ENCODE data around the gene APBA3.

APBA3 gene

GRCh38 chr19:3761382-3762129 lies at the start of gene APBA3:
Gene APBA3 (minus strand): TSS chr19:3761692. CDS start chr19:3760264, 1,428 bp downstream.
- no peaks in the 10 kb centered on the region for H3K9me2 ChIP-seq (replicated peaks; ENCODE audit: insufficient read depth, low read length)
- H3K9ac ChIP-seq (ENCODE audit: low read length): peak within 1 kb of the TSS; percentile 95
- H3K27ac ChIP-seq (ENCODE audit: low read length): peak within 1 kb of the TSS; percentile 90
- peak within 1 kb of the TSS; percentile 88 for H3K4me2 ChIP-seq (ENCODE audit: low read depth, low read length)
- no peaks in the 10 kb centered on the region for H3K27me3 ChIP-seq (replicated peaks; ENCODE audit: insufficient read depth, low read length)
- peaks cover 9% of the 10 kb centered on the region for H3F3A ChIP-seq (ENCODE audit: insufficient read depth, low read length)
- H3K9me3 ChIP-seq (replicated peaks; ENCODE audit: insufficient read depth, low read length): no peaks in the 10 kb centered on the region
- TF ChIP-seq, protein P1, sequence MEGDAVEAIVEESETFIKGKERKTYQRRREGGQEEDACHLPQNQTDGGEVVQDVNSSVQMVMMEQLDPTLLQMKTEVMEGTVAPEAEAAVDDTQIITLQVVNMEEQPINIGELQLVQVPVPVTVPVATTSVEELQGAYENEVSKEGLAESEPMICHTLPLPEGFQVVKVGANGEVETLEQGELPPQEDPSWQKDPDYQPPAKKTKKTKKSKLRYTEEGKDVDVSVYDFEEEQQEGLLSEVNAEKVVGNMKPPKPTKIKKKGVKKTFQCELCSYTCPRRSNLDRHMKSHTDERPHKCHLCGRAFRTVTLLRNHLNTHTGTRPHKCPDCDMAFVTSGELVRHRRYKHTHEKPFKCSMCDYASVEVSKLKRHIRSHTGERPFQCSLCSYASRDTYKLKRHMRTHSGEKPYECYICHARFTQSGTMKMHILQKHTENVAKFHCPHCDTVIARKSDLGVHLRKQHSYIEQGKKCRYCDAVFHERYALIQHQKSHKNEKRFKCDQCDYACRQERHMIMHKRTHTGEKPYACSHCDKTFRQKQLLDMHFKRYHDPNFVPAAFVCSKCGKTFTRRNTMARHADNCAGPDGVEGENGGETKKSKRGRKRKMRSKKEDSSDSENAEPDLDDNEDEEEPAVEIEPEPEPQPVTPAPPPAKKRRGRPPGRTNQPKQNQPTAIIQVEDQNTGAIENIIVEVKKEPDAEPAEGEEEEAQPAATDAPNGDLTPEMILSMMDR (IDR thresholded peaks at IDR 0.05; ENCODE audit: low read length): peak; percentile 92
- TF ChIP-seq EZH2phosphoT487 (IDR thresholded peaks at IDR 0.05; ENCODE audit: low read length): no peak
- peaks cover 7% of the 10 kb centered on the region for H3K4me1 ChIP-seq (ENCODE audit: low read length)
- no peaks in the 10 kb centered on the region for H3K36me3 ChIP-seq (replicated peaks; ENCODE audit: insufficient read depth, low read length)
- peak within 1 kb of the TSS; percentile 93 for H2AFZ ChIP-seq (ENCODE audit: low read length)
- H4K20me1 ChIP-seq (ENCODE audit: insufficient read depth, low read length): no peaks in the 10 kb centered on the region
- peaks cover 38% of the 10 kb centered on the region for H3K79me2 ChIP-seq (ENCODE audit: low read length)
- peak within 1 kb of the TSS; percentile 86 for H3K4me3 ChIP-seq (ENCODE audit: low read length)
- peak; percentile 97 for DNase-seq

GRCh38 chr19:3810708-3811355 lies 49.3 kb upstream of the APBA3 start:
- Histone ChIP-seq H3K4me3 (ENCODE audit: low read length) (no peak overlapping the region), H3K9me3 (replicated peaks; ENCODE audit: insufficient read depth, low read length) (no peaks in the 10 kb centered on the region), H3K27ac (ENCODE audit: low read length) (no peak overlapping the region), H2AFZ (ENCODE audit: low read length) (no peak overlapping the region), H3K27me3 (replicated peaks; ENCODE audit: insufficient read depth, low read length) (peaks cover 95% of the 10 kb centered on the region), H3K4me1 (ENCODE audit: low read length) (no peaks in the 10 kb centered on the region), H3K4me2 (ENCODE audit: low read depth, low read length) (no peak overlapping the region), H4K20me1 (ENCODE audit: insufficient read depth, low read length) (no peaks in the 10 kb centered on the region), H3K9me2 (replicated peaks; ENCODE audit: insufficient read depth, low read length) (no peaks in the 10 kb centered on the region), H3K36me3 (replicated peaks; ENCODE audit: insufficient read depth, low read length) (no peaks in the 10 kb centered on the region), H3K9ac (ENCODE audit: low read length) (no peak overlapping the region), H3F3A (ENCODE audit: insufficient read depth, low read length) (no peaks in the 10 kb centered on the region), H3K79me2 (ENCODE audit: low read length) (no peaks in the 10 kb centered on the region)
- TF ChIP-seq, protein P1 (IDR thresholded peaks at IDR 0.05; ENCODE audit: low read length): no peak
- TF ChIP-seq EZH2 (optimal IDR thresholded peaks at IDR 0.05; ENCODE audit: low read depth, low read length) (peak; percentile 56), EZH2phosphoT487 (IDR thresholded peaks at IDR 0.05; ENCODE audit: low read length) (peak; percentile 22; the same call in 1 of the 2 replicates)
- DNase-seq: no peak

- Histone ChIP-seq H3K27ac (ENCODE audit: low read length) (no peak overlapping the region), H3K9me2 (replicated peaks; ENCODE audit: insufficient read depth, low read length) (no peaks in the 10 kb centered on the region), H3K9ac (ENCODE audit: low read length) (no peak overlapping the region), H3K36me3 (replicated peaks; ENCODE audit: insufficient read depth, low read length) (no peaks in the 10 kb centered on the region), H3K4me2 (ENCODE audit: low read depth, low read length) (no peak overlapping the region), H2AFZ (ENCODE audit: low read length) (no peak overlapping the region), H3F3A (ENCODE audit: insufficient read depth, low read length) (no peaks in the 10 kb centered on the region), H4K20me1 (ENCODE audit: insufficient read depth, low read length) (no peaks in the 10 kb centered on the region), H3K4me3 (ENCODE audit: low read length) (no peak overlapping the region), H3K27me3 (replicated peaks; ENCODE audit: insufficient read depth, low read length) (peaks cover 96% of the 10 kb centered on the region), H3K79me2 (ENCODE audit: low read length) (no peaks in the 10 kb centered on the region), H3K4me1 (ENCODE audit: low read length) (no peaks in the 10 kb centered on the region), H3K9me3 (replicated peaks; ENCODE audit: insufficient read depth, low read length) (no peaks in the 10 kb centered on the region)
- TF ChIP-seq EZH2phosphoT487 (IDR thresholded peaks at IDR 0.05; ENCODE audit: low read length): peak; percentile 25; the same call in 1 of the 2 replicates
- no peak for TF ChIP-seq EZH2 (optimal IDR thresholded peaks at IDR 0.05; ENCODE audit: low read depth, low read length)
- DNase-seq: no peak
Measured at GRCh38 chr19:3809881-3810707, 48.6 kb upstream of the APBA3 start.

Measured in MM.1S (cell line).